HepG2 (cell line): Measurements from ENCODE around the gene IL4I1. TPM values are rescaled to one million over a fixed set of nuclear protein-coding genes. Genes with fewer than 3 reads are reported as not detected.
A peak's percentile ranks its signal among the peaks of the same experiment; 100 is the strongest.

ENCODE experiments used
- CBX1 ChIP-seq: IDR thresholded peaks from one replicate; pipeline ENCODE4 v1.6.1; 2016; ENCODE audit warnings: antibody characterized with exemption, low read depth
- CHD2 ChIP-seq: IDR thresholded peaks from 2 replicates; pipeline ENCODE4 v1.6.1; 2011; ENCODE audit warnings: low read depth, low read length, improper control_type of control experiment
- FOSL2 ChIP-seq: sonication (generic); formaldehyde crosslinking; IDR thresholded peaks from 2 replicates; pipeline ENCODE4 v1.4.0; 2020; ENCODE audit warnings: missing genetic modification reagents
- MIER3 ChIP-seq: IDR thresholded peaks from 2 replicates; pipeline ENCODE4 v1.6.1; 2016; ENCODE audit warnings: missing compliant biosample characterization, borderline replicate concordance
- PAF1 ChIP-seq: IDR thresholded peaks from 2 replicates; pipeline ENCODE4 v1.6.1; 2016; ENCODE audit warnings: missing genetic modification reagents, missing compliant biosample characterization
- PHF21A ChIP-seq: sonication (generic); formaldehyde crosslinking; IDR thresholded peaks from 2 replicates; pipeline ENCODE4 v1.5.0; 2020; ENCODE audit warnings: mild to moderate bottlenecking, missing genetic modification reagents
- PLRG1 ChIP-seq: fragments of 450-650 bp; conservative IDR thresholded peaks from 2 replicates; pipeline ENCODE4 v1.6.1; 2016
- PPARG ChIP-seq: conservative IDR thresholded peaks from 2 replicates; pipeline ENCODE4 v1.6.1; 2016; ENCODE audit warnings: missing biosample characterization, missing genetic modification reagents
- RAD51 ChIP-seq: fragments of 450-650 bp; IDR thresholded peaks from 2 replicates; pipeline ENCODE4 v1.6.1; 2016; ENCODE audit warnings: borderline replicate concordance
- SP1 ChIP-seq, 2 experiments: fragments of 450-650 bp in 1 of 2; sonication (generic) in 1 of 2; formaldehyde crosslinking in 1 of 2; IDR thresholded peaks; 2 replicates each; pipeline versions ENCODE4 v1.4.0 to v1.6.1; 2016 to 2020; ENCODE audit warnings: missing genetic modification reagents in 1 of 2
- ZNF207 ChIP-seq: fragments of 450-650 bp; IDR thresholded peaks from 2 replicates; pipeline ENCODE4 v1.6.1; 2016; ENCODE audit warnings: antibody characterized with exemption, borderline replicate concordance
- ZNF589 ChIP-seq: sonication (generic); formaldehyde crosslinking; conservative IDR thresholded peaks from 2 replicates; pipeline ENCODE4 v1.8.0; 2022; ENCODE audit warnings: mild to moderate bottlenecking, moderate library complexity, missing genetic modification reagents
- ZSCAN29 ChIP-seq: sonication (generic); formaldehyde crosslinking; conservative IDR thresholded peaks from 2 replicates; pipeline ENCODE4 v1.4.0; 2020; ENCODE audit warnings: mild to moderate bottlenecking, missing genetic modification reagents
- polyA plus RNA-seq, 8 experiments: library from polyadenylated mRNA; depleted of rRNA in 3 of 8; stranded (reverse) in 7 of 8; unstranded in 1 of 8; fragments of >200 nt; fragmentation: Illumina TruSeq in 4 of 8; extraction: Trizol in 4 of 8; gene quantifications; 2 replicates each; pipeline versions ENCODE4 v1.2.1 to v1.2.3, GENCODE V29; 2011 to 2016; ENCODE audit warnings: low read depth in 4 of 8, missing spikeins in 1 of 8, mixed read lengths in 1 of 8; ENCODE audit not compliant: insufficient read depth in 1 of 8
- total RNA-seq, 5 experiments: library from RNA; depleted of rRNA; stranded (reverse); fragments of >200 nt; fragmentation: Illumina TruSeq; extraction: Trizol; gene quantifications; 2 replicates each; pipeline ENCODE4 v1.2.3, GENCODE V29; 2016; ENCODE audit warnings: low read depth in 1 of 5
- TF ChIP-seq, protein P1 (sequence below): IDR thresholded peaks from 2 replicates; pipeline ENCODE4 v1.6.1; 2016; ENCODE audit warnings: missing compliant biosample characterization, missing genetic modification reagents, borderline replicate concordance
- TF ChIP-seq, protein P2 (sequence below): sonication (generic); formaldehyde crosslinking; IDR thresholded peaks from 2 replicates; pipeline ENCODE4 v1.9.0; 2021; ENCODE audit warnings: mild to moderate bottlenecking, missing genetic modification reagents
- TF ChIP-seq, protein P3 (sequence below): sonication (generic); formaldehyde crosslinking; IDR thresholded peaks from 2 replicates; pipeline ENCODE4 v1.5.0; 2020; ENCODE audit warnings: mild to moderate bottlenecking, missing genetic modification reagents, borderline replicate concordance
- TF ChIP-seq, protein P4 (sequence below): IDR thresholded peaks from 2 replicates; pipeline ENCODE4 v1.6.1; 2016; ENCODE audit warnings: low read depth, borderline replicate concordance

The IL4I1 gene
- total and polyA plus RNA-seq, 2 of the 13 experiments (the other 11 are each of a cell fraction or from before 2014, with no cell fraction given), result not detected

DNA sequence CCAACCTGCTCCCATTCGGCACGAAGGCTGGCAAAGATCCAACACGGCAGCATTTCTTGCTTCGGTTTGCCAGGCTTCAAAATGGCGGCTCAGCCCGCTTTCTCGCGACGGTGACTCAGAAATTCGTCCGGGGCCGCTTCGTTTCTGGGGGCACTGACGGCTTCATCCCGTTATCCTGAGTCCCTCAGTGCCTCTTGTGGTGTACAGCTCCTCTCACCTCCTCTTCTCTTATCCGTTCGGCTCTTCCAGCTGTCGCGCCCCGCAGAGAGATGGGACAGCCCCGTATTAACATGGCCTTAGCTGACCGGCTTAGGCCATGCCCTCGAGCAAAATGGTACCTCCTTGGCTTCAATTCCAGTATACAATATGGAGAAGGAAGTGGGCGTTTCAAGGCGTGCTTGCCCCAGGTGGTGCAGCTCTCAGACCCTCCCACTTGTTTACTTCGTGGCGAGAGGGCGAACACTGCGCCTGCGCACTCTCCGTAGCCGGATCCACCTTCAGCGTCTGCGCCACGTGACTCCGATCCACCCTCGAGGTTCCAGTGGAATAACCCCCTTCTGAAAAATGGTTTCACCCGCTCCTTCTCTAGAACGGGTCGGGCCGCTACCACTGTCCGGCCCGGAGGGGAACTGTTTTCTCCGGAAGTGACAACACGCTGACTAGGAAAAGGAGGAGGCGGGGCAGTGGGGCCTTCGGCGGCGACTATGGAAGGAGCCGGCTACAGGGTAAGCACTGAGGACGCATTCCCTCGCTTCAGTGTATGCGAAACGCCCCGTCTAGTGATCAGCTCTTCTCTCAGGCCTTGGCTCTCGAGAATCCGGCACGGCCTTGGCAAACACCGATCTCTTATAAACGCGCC, 19.4 kb downstream of the IL4I1 start, which contains the start of the genes AKT1S1 and TBC1D17 (continued):
- TF ChIP-seq, protein P1, sequence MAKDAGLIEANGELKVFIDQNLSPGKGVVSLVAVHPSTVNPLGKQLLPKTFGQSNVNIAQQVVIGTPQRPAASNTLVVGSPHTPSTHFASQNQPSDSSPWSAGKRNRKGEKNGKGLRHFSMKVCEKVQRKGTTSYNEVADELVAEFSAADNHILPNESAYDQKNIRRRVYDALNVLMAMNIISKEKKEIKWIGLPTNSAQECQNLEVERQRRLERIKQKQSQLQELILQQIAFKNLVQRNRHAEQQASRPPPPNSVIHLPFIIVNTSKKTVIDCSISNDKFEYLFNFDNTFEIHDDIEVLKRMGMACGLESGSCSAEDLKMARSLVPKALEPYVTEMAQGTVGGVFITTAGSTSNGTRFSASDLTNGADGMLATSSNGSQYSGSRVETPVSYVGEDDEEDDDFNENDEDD (CRISPR knock-in tag), result peak; percentile 58; the same call in 1 of the 2 replicates
- TF ChIP-seq PLRG1 (no peak), CBX1 (peak; percentile 31), ZNF589 (CRISPR knock-in tag) (peak; percentile 54; the same call in 1 of the 2 replicates), PAF1 (CRISPR knock-in tag) (no peak), MIER3 (no peak; the same call in 1 of the 2 replicates), ZNF207 (no peak), PHF21A (CRISPR knock-in tag) (peak; percentile 9; the same call in 1 of the 2 replicates), ZSCAN29 (no peak), SP1 (IDR thresholded peaks at IDR 0.05) (no peak), SP1 (CRISPR knock-in tag; IDR thresholded peaks at IDR 0.05) (peak; percentile 98), CHD2 (peak; percentile 87), PPARG (CRISPR knock-in tag) (no peak; the same call in 1 of the 2 replicates), RAD51 (peak; percentile 94), FOSL2 (CRISPR knock-in tag) (peak; percentile 42; the same call in 1 of the 2 replicates)
- TF ChIP-seq, protein P2, sequence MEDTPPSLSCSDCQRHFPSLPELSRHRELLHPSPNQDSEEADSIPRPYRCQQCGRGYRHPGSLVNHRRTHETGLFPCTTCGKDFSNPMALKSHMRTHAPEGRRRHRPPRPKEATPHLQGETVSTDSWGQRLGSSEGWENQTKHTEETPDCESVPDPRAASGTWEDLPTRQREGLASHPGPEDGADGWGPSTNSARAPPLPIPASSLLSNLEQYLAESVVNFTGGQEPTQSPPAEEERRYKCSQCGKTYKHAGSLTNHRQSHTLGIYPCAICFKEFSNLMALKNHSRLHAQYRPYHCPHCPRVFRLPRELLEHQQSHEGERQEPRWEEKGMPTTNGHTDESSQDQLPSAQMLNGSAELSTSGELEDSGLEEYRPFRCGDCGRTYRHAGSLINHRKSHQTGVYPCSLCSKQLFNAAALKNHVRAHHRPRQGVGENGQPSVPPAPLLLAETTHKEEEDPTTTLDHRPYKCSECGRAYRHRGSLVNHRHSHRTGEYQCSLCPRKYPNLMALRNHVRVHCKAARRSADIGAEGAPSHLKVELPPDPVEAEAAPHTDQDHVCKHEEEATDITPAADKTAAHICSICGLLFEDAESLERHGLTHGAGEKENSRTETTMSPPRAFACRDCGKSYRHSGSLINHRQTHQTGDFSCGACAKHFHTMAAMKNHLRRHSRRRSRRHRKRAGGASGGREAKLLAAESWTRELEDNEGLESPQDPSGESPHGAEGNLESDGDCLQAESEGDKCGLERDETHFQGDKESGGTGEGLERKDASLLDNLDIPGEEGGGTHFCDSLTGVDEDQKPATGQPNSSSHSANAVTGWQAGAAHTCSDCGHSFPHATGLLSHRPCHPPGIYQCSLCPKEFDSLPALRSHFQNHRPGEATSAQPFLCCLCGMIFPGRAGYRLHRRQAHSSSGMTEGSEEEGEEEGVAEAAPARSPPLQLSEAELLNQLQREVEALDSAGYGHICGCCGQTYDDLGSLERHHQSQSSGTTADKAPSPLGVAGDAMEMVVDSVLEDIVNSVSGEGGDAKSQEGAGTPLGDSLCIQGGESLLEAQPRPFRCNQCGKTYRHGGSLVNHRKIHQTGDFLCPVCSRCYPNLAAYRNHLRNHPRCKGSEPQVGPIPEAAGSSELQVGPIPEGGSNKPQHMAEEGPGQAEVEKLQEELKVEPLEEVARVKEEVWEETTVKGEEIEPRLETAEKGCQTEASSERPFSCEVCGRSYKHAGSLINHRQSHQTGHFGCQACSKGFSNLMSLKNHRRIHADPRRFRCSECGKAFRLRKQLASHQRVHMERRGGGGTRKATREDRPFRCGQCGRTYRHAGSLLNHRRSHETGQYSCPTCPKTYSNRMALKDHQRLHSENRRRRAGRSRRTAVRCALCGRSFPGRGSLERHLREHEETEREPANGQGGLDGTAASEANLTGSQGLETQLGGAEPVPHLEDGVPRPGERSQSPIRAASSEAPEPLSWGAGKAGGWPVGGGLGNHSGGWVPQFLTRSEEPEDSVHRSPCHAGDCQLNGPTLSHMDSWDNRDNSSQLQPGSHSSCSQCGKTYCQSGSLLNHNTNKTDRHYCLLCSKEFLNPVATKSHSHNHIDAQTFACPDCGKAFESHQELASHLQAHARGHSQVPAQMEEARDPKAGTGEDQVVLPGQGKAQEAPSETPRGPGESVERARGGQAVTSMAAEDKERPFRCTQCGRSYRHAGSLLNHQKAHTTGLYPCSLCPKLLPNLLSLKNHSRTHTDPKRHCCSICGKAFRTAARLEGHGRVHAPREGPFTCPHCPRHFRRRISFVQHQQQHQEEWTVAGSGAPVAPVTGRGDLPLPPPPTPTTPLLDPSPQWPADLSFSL (CRISPR knock-in tag), result no peak
- TF ChIP-seq, protein P3, sequence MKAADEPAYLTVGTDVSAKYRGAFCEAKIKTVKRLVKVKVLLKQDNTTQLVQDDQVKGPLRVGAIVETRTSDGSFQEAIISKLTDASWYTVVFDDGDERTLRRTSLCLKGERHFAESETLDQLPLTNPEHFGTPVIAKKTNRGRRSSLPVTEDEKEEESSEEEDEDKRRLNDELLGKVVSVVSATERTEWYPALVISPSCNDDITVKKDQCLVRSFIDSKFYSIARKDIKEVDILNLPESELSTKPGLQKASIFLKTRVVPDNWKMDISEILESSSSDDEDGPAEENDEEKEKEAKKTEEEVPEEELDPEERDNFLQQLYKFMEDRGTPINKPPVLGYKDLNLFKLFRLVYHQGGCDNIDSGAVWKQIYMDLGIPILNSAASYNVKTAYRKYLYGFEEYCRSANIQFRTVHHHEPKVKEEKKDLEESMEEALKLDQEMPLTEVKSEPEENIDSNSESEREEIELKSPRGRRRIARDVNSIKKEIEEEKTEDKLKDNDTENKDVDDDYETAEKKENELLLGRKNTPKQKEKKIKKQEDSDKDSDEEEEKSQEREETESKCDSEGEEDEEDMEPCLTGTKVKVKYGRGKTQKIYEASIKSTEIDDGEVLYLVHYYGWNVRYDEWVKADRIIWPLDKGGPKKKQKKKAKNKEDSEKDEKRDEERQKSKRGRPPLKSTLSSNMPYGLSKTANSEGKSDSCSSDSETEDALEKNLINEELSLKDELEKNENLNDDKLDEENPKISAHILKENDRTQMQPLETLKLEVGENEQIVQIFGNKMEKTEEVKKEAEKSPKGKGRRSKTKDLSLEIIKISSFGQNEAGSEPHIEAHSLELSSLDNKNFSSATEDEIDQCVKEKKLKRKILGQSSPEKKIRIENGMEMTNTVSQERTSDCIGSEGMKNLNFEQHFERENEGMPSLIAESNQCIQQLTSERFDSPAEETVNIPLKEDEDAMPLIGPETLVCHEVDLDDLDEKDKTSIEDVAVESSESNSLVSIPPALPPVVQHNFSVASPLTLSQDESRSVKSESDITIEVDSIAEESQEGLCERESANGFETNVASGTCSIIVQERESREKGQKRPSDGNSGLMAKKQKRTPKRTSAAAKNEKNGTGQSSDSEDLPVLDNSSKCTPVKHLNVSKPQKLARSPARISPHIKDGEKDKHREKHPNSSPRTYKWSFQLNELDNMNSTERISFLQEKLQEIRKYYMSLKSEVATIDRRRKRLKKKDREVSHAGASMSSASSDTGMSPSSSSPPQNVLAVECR, result peak; percentile 69; the same call in 1 of the 2 replicates
- TF ChIP-seq, protein P4, sequence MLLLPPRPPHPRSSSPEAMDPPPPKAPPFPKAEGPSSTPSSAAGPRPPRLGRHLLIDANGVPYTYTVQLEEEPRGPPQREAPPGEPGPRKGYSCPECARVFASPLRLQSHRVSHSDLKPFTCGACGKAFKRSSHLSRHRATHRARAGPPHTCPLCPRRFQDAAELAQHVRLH (CRISPR knock-in tag), result peak; percentile 43; the same call in 1 of the 2 replicates
